GM20000 (cell line): ENCODE measurements around the gene MCHR1.
"Not testable (repeated sequence)": the region's sequence is repeated elsewhere in the genome, so short reads cannot be mapped to it uniquely, and the experiment has no call there.

Source experiments
- DNase-seq: peaks from one replicate; pipeline ENCODE4 v3.0.0; 2012; ENCODE audit warnings: low spot score
- CTCF ChIP-seq: IDR thresholded peaks from 2 replicates; pipeline ENCODE4 v1.5.1; 2012; ENCODE audit warnings: mild to moderate bottlenecking, control low read depth; ENCODE audit errors: extremely low read depth, missing control alignments

The MCHR1 gene

DNA sequence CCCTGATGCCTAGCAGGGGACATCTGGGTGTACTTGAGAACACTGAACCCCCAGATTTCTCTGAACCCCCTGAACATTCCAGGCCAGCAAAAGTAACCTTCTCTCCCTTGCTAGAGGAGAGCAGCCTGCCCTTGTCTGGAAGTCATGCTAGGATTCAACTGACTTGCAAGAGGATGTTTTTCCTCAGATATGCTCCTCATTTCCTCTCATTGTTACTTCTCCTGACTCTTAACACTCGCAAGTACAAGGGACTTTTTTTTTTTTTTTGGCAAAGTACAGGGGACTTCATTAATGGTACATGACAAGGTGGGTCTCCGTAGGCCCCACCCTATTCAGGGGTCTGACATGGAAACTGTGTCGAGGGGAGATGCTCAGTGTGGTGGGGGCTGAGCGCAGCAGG is 6.3 kb upstream of the MCHR1 start:
- DNase-seq: no peak
- TF ChIP-seq CTCF: no peak

- DNase-seq: no peak
- TF ChIP-seq CTCF: no peak
These were observed 5.0 kb upstream of the MCHR1 start for GRCh38 chr22:40674274-40674673.

DNA sequence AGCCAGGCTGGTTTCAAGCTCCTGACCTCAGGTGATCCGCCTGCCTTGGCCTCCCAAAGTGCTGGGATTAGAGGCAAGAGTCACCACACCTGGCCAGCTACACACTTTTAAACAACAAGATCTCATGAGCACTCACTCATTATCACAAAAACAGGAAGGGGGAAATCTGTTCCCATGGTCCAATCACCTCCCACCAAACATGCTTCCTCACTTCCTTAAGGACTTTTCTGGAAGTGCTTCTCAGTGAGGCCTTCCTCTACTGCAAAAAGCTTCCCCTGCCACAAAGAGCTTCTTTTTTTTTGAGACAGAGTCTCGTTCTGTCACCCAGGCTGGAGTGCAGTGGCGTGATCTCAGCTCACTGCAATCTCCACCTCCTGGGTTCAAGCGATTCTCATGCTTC is 3.1 kb upstream of the MCHR1 start:
- not testable (repeated sequence) for DNase-seq

DNA sequence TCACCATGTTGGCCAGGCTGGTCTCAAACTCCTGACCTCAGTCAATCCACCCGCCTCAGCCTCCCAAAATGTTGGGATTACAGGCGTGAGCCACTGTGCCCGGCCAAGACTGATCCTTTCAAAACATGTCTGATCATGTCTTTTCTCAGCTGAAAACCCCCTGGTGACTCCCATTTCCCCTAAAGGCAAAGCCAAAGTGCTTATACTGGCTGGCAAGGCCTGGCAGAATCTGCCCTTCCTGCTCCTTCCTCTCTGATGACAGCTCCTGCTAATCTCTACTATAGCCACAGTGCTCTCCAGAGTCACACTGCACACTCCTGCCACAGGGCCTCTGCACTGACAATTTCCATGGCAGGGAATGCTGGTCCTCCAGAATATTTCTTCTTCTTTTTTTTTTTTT is 2.6 kb upstream of the MCHR1 start:
- no peak for TF ChIP-seq CTCF
- no peak for DNase-seq

DNA sequence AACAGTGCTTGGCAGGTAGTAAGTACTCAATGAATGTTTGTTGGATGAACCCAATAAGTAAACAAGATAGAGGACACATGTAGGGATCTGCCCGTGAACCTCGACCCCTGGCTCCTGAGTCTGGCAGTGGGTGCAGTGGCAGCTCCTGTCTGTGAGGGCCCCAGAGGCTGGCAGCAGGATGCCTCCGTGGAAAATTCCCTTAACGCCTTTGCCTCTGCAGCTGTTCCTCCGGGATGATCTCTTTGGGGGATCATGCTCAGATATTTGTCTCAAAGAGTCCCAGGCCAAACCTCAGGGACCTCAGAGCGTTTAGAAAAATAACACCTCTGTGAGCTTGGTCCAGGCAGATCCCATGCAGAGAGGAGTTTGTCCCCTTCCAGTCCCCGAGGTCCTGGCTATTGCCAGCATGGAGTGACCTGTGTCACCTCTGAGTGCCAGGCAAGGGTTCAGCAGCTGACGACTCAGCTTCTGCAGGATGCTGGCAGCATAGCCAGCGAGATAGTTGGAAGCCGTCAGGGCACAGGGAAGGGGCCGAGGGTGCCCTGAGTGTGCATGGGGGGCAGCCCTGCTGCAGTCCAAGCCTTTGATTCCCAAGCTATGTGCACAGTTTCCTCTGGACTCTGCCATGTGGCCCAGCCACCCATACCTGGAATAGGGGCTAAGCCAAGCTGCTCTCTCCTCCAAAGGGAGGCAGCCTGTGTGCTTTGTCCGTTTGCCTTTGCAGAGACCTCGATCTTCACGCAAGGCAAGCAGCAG is 613 bp upstream of the MCHR1 start:
- no peak for TF ChIP-seq CTCF
- DNase-seq: no peak

DNA sequence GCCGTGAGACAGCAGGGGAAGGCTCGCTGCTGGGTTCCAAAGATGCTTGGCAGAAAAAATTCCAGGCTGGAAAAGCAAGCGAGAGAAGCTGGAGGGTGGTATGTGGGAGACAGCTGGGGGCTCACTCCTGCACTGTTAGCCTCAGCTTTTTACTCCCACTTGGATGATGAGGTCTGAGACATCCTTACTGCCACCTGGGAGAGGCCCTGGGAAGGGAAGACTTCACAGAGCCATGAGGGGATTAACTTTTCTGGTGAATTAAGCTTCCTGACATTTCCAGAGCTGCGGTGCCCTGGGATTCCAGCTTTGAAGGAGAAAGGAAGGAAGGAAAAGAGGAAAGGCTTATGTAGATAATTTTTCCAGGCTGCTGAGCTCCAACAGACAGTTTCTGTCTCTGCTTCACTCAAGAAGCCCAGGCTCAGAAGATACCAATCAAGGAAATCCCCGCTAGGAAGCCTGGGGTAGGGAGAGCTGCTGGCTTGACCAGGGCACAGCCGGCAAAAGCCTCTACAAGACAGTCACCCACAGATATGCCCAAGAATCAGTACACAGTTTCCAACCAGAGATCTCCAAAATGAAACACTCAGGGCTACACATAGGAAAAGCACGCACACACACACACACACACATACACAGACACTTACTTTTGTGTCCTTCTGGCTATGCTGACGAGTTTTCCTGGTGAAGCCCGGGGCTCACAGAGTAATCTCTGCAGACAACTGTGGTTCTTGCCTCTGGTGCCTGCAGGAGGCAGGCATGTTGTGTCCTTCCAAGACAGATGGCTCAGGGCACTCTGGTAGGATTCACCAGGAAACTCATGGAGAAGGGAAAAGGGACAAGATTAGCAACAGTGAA is 907 bp downstream of the MCHR1 start:
- no peak for DNase-seq
- TF ChIP-seq CTCF: no peak

DNA sequence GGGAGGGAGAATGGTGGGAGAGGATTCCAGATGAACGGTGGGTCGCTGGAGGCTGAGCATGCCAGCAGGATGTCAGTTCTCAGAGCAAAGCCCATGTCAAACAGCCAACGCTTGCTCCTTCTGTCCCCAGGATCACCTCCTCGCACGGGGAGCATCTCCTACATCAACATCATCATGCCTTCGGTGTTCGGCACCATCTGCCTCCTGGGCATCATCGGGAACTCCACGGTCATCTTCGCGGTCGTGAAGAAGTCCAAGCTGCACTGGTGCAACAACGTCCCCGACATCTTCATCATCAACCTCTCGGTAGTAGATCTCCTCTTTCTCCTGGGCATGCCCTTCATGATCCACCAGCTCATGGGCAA is 1.5 kb downstream of the MCHR1 start:
- no peak for DNase-seq
- no peak for TF ChIP-seq CTCF

DNA sequence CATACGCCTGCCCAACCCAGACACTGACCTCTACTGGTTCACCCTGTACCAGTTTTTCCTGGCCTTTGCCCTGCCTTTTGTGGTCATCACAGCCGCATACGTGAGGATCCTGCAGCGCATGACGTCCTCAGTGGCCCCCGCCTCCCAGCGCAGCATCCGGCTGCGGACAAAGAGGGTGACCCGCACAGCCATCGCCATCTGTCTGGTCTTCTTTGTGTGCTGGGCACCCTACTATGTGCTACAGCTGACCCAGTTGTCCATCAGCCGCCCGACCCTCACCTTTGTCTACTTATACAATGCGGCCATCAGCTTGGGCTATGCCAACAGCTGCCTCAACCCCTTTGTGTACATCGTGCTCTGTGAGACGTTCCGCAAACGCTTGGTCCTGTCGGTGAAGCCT is 2.2 kb downstream of the MCHR1 start:
- DNase-seq: no peak
- TF ChIP-seq CTCF: no peak
